Astrocyte (in vitro differentiated cells and primary cell): ENCODE data around the gene EFL1.

Source experiments
- EZH2 ChIP-seq: IDR thresholded peaks from 2 replicates; pipeline ENCODE4 v1.6.1; 2012; ENCODE audit warnings: mild to moderate bottlenecking, low read length, inconsistent platforms; ENCODE audit not compliant: insufficient read depth
- TF ChIP-seq, protein P1 (sequence below): IDR thresholded peaks from 2 replicates; pipeline ENCODE4 v1.5.1; 2011; ENCODE audit warnings: low read depth, mild to moderate bottlenecking, inconsistent platforms, low read length, moderate library complexity; ENCODE audit not compliant: insufficient read depth

DNA sequence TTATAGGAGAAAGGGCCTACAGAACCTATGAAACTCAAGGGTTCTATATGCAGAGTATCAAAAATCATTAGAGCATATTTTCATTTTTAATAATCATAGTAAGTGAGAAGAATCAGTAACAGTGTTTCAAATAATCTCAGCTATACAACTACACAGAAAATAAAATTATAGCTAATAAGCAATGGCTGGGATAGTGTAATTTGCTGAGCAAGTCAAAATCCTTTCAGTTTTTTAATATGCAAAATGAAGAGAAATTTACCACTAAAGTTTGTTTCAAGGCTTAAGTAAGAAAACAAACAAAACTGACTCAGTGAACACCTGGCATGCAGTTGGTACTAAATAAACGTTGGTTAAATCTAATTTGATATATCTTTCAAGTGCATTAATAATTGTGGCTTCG lies 66.2 kb downstream of the EFL1 start:
- no peak for TF ChIP-seq EZH2
- TF ChIP-seq, protein P1, sequence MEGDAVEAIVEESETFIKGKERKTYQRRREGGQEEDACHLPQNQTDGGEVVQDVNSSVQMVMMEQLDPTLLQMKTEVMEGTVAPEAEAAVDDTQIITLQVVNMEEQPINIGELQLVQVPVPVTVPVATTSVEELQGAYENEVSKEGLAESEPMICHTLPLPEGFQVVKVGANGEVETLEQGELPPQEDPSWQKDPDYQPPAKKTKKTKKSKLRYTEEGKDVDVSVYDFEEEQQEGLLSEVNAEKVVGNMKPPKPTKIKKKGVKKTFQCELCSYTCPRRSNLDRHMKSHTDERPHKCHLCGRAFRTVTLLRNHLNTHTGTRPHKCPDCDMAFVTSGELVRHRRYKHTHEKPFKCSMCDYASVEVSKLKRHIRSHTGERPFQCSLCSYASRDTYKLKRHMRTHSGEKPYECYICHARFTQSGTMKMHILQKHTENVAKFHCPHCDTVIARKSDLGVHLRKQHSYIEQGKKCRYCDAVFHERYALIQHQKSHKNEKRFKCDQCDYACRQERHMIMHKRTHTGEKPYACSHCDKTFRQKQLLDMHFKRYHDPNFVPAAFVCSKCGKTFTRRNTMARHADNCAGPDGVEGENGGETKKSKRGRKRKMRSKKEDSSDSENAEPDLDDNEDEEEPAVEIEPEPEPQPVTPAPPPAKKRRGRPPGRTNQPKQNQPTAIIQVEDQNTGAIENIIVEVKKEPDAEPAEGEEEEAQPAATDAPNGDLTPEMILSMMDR = no peak
